AG09309 (cell line): ENCODE results near the gene CGB3.

Source experiments
- DNase-seq: peaks from one replicate; pipeline ENCODE4 v3.0.0-alpha.2; 2010; ENCODE audit warnings: low read depth
- H3K4me3 ChIP-seq: 2 replicates; pipeline ENCODE4 v1.5.1; 2011; ENCODE audit warnings: mild to moderate bottlenecking, low read depth, low read length, moderate library complexity; ENCODE audit not compliant: control insufficient read depth
- TF ChIP-seq, protein P1 (sequence below): IDR thresholded peaks from 2 replicates; pipeline ENCODE4 v1.5.1; 2011; ENCODE audit warnings: mild to moderate bottlenecking, low read depth, low read length, inconsistent platforms; ENCODE audit not compliant: insufficient read depth, control insufficient read depth; ENCODE audit errors: missing control alignments

The CGB3 gene

DNA sequence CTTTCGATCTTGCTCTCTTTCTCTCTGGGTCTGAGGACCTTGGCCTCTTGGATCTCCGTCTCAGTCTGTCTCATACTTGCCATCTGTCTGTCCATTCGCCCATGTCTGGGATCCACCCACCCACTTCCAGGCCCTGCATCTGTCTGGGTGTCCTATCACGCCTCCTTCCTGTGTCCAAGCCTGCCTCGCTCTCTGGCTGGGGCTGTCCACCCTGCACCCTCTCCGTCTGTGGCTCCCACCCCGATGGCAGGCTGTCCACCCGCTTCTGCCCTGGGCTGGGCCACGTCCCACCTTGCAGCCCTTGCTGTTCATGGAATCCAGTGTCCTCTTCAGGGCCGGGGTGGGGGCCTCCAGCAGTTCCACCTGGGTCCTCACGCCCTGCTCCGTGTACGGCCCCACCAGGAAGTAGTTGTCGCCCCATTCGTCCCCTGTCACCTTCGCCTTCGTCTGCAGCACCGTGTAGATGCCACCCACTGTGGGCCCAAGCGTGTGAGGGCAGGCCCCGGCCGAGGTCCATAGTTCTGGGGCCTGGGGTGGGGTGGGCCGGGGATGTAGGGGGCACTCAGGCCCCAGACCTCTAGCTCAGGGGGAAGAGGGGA is 33.0 kb downstream of the CGB3 start:
- TF ChIP-seq, protein P1, sequence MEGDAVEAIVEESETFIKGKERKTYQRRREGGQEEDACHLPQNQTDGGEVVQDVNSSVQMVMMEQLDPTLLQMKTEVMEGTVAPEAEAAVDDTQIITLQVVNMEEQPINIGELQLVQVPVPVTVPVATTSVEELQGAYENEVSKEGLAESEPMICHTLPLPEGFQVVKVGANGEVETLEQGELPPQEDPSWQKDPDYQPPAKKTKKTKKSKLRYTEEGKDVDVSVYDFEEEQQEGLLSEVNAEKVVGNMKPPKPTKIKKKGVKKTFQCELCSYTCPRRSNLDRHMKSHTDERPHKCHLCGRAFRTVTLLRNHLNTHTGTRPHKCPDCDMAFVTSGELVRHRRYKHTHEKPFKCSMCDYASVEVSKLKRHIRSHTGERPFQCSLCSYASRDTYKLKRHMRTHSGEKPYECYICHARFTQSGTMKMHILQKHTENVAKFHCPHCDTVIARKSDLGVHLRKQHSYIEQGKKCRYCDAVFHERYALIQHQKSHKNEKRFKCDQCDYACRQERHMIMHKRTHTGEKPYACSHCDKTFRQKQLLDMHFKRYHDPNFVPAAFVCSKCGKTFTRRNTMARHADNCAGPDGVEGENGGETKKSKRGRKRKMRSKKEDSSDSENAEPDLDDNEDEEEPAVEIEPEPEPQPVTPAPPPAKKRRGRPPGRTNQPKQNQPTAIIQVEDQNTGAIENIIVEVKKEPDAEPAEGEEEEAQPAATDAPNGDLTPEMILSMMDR = no peak
- peak overlapping the region; percentile 60 for H3K4me3 ChIP-seq
- no peak for DNase-seq

DNA sequence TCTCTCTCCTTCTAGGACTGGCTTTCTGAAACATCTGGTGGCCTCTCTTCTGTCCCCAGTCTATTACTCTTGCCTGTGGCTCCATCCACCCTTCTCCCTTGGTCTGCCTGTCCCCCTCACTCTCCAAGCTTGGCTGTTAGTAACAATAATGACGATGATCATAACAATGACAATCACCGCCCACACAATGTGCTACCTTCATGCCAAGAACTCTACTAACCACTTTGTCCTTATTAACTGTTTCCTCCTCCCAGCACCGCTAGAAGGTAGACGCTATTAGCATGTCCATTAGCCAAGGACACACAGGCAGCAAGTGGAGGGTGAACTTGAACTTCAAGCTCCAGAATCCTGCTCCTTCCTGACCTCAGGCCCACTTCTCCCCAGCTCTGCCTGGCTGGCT is 33.7 kb downstream of the CGB3 start:
- TF ChIP-seq, protein P1 = no peak

DNA sequence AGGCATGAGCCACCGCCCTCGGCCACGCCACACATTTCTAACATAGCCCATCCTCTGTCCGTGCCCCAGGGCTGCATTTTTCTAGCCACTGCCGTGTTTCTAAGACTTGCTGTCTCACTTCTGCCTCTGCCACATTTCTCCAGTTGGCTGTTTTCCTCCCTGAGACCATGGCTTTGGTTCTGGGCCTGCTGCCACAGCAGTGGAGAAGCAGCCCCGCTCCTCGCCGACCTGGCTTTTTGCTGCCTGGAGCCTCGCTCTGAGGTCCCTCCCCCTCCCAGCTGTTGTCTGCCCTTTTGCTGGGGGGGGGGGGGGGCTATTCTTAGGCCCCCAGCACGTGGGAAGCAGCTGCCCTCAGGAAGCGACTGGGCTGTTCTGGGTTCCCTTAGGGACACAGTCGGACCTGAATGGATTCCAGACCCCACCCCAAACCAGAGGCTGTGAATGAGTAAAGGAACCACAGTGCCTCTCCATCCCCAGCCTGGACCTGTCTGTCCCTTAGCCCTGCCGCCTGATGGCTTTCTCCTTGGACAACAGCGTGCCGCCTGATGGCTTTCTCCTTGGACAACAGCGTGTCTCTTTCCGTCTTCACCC is 34.3 kb downstream of the CGB3 start:
- TF ChIP-seq, protein P1 = no peak
- no peak for DNase-seq
- H3K4me3 ChIP-seq = no peak overlapping the region

More for the DNA sequence above, 33.7 kb downstream of the CGB3 start:
- H3K4me3 ChIP-seq = no peak overlapping the region
- no peak for DNase-seq

DNA sequence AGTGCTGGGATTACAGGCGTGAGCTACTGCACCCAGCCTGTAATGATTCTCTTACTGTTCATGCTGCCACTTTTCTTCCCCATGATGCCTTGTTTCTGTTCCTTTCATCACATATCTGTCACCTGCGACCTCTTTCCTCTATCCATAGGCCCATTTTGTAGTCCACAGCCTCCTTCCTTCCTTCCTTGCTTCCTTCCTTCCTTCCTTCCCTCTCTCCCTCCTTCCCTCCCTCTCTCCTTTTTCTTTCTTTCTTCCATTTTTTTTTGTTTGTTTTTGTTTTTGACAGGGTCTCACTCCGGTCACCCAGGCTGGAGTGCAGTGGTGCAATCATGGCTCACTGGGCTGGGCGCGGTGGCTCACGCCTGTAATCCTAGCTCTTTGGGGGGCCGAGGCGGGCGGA is 35.3 kb downstream of the CGB3 start:
- no peak for DNase-seq
- no peak overlapping the region for H3K4me3 ChIP-seq
- TF ChIP-seq, protein P1 = no peak

DNA sequence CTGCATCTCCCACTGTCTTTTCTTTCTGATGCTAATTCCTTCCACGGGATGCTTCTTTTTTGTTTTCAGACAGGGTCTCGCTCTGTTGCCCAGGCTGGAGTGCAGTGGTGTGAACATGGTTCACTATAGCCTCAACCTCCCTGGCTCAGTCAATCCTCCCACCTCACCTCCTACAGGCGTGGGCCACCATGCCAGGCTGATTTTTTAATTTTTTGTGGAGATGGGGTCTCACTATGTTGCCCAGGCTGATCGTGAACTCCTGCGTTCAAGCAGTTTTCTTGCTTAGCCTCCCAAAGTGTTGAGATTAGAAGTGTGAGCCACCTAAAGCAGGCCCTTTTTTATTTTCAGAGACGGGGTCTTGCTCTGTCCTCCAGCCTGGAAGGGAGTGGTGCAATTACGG is 35.8 kb downstream of the CGB3 start:
- TF ChIP-seq, protein P1 = no peak
- no peak for DNase-seq
- H3K4me3 ChIP-seq = no peak overlapping the region

DNA sequence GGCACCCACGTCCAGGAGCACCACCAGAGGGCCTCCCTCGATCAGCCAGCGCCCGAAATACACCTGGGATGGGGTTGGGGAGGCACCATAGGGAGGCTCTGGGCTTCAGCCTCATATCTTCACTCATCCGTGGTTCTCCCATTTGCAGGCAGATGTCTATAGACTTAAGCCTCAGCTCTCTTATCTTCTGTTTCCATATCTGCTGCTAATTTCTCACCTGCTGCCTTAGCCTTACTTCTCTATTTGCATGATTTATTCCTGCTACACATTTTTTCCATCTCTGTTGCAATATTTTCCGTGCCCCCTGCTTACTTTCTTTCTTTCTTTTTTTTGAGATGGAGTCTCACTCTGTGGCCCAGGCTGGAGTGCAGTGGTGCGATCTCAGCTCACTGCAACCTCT is 36.8 kb downstream of the CGB3 start:
- DNase-seq = no peak
- TF ChIP-seq, protein P1 = no peak

DNA sequence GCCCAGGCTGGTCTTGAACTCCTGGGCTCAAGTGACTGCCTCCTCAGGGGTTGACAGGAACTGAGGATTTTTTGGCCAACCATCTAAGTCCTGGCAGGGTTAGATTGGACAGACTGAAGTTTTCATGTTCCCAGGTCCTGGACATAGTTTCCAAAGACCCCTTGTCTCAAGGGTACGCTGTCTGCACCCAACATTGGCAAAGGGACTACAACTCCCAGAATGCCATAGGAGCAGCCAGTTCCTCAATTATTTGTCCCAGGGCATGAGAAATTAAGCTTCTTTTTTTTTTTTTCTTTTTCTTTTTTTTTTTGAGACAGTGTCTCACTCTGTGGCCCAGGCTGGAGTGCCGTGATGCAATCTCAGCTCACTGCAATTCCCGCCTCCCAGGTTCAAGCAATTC is 37.9 kb downstream of the CGB3 start:
- TF ChIP-seq, protein P1 = no peak
- no peak for DNase-seq
- no peak overlapping the region for H3K4me3 ChIP-seq

More for the DNA sequence above, 36.8 kb downstream of the CGB3 start:
- H3K4me3 ChIP-seq = no peak overlapping the region
